Measurements from ENCODE around the gene APBB1.

The APBB1 gene

DNA sequence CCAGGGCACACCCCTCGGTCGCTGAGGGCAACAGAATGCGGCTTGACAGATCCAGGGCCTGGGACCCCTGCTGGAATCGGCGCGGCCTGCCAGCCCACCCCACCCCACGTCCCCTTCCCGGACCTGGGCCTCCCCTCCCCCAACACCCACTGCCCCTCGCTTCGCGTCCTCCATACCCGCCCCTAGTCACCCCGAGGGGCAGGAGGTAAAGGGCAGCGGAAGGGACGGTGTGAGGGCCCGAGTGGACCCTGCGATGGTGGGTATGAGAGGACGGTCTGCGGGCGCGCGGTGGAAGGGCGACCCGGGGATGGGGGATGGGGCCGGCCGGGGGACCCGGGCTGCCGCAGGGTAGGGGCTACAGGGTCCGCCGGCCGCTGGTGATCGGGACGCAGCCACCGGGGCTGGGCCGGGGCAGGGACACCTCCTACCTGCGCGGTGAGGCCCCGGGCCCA lies 311 bp downstream of the APBB1 start:
- no peak for DNase-seq (ENCODE audit: extremely low spot score, insufficient read length, low read depth)
- FAIRE-seq: no peak

DNA sequence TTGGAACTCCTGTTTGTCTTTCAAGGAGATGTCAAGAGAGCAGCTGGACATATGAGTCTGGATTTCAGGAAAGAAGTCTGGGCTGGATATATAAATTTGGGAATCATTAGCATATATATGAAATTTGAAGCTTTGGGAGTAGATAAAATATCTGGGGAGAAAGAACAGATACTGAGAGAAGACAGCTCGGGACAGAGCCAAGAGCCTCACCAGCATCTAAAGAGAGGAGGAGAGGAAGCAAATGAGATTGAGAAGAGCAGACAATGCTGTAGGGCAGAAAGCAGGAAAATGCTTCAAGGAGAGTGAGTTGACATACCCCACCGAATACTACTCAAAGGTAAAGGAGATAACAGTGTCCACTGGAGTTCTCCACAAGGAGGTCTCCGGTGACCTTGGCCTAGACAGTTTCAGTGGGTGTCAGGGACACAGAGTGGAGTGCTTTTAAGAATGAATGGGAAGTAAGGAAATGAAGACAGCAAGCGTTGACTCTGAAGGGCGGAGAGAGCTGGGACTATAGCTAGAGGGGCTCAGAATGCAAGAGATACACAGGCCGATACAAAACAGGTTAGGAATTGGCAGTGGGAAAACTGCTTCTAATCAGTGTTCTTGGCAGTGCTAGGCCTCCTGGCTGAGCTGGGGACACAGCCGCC lies 862 bp downstream of the APBB1 start:
- FAIRE-seq (no peak), DNase-seq (ENCODE audit: extremely low spot score, insufficient read length, low read depth) (no peak)

DNA sequence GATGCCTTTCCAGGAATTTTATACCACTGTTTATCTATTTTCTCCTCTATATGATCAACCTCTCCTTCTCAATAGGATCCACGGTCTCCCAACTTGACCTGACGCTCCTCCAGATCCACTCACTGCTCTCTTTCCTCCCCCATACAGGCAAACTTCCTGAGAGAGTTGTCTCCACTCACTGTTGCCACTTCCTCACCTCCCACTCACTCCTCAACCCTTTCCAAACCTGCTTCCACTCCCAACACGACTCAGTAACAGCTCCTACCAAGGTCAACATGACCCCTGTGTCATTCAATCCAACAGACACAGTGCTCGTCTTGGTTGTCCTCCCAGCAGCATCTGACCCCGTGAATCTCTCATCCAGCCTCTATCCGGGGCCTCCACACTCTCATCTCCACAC lies 3.1 kb downstream of the APBB1 start:
- DNase-seq (ENCODE audit: extremely low spot score, insufficient read length, low read depth) (no peak), FAIRE-seq (no peak)

DNA sequence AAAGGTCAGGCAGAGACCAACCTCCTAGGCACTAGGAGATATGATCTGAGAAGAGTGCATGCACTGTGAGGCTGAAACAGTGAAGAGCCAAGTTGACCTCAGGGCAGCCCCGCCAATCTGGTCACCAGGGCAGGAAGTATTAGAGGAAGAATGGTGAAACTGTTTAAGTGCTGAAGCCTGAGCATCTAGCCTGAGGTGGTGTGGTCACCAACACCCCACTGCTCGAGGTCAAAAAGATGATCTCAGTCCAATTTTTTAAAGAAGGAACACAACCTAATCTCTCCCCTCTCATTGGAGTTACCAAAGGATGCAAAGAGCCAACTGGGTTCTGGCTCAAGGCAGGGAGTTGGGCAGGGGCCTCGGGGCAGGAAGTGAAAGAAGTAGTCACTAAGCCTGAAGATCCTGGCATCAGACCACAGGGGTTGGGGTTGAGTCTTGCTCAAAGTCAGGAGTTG lies 4.0 kb downstream of the APBB1 start:
- FAIRE-seq (no peak), DNase-seq (ENCODE audit: extremely low spot score, insufficient read length, low read depth) (no peak)

DNA sequence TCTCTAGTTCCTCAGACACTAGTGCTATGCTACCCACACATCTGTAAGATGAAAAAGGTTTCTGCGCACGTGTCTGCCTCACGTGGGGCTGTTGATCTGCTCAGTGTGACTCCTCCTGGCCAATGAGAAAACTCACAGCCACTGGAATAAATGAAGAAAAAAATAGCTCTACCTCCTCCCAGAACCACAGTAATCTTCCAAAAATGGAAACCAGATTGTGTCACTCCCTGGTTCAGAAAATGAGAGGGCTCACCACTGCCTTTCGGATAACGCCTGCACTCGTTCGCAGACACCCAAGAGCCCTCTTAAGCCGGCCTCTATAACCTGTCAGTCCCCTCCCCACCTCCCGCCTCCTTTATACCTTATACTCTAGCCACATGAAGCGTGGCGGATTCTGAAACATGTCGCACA lies 5.1 kb downstream of the APBB1 start:
- DNase-seq (ENCODE audit: extremely low spot score, insufficient read length, low read depth) (no peak), FAIRE-seq (no peak)

DNA sequence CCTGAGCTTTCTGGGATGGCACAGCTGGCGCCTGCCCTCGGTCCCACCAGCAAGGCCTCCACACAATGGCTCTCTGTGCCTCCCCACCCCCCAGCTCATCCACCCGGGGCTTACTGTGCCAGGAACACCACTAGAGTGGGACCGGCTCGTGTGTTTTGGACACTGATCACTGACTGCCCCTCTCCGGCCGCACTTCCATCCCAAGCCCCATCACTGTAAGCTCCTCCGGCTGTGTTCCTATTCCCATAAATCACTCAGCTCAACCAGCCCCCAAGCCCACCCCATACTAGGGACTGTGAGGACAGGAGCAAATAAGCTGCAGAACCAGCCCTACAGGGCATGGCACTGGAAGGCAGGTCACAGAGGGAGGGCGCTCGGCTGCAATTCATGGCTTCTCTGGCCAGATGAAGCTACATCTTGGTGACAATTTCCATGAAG lies 7.3 kb downstream of the APBB1 start:
- FAIRE-seq (no peak), DNase-seq (ENCODE audit: extremely low spot score, insufficient read length, low read depth) (no peak)

DNA sequence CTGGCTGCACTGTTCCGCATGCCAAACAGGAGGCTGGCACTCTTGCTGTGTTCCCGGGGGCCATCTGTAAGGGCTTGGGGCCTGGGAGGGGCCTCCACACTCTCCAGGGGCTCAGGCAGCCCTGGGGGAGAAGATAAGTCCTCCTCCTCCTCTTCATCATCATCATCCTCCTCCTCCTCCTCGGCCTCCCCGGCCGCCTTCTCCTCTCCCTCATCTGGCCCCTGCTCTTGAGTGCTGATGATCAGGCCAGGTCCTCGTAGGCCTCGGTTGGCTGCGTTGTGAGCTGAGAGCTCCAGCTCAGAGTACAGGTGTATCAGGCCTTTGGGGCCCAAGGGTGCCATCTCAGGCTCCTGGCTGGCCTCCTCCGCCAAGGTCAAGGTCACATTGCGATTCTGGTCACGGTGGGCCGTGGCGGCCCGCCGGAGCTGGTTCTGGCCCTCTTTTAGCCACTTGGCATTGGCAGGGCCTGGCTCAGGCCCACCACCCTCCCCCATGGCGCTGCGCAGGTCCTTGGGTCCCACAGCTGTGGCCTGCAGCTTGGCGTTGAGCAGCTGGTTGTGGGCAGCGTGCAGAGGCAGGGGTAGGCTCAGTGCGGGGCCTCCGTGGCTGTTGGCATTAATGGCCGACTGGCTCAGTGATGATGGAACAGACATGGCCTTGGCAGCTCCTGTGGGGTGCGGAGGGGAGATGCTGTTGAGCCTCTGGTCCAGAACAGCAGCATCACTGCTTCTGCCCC lies 8.0 kb downstream of the APBB1 start:
- FAIRE-seq: no peak
- DNase-seq (ENCODE audit: extremely low spot score, insufficient read length, low read depth): no peak

DNA sequence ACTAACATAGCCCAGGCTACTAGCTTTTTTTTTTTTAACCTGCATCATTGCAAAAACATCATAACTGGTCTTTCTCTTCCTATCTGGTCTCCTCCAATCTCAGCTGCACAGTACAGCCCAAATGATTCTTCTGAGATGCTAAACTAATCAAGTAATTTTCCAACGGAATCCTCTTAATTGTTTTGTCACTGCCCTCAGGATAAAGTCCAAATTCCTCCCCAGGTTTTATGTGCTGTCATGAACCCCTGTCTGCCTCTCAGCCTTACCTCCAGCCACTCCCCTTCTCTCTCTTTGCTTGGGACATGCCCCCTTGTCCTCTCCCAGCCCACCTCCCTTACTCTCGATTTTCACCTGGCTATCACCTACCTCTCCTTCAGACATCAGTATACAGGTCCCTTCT lies 12.5 kb downstream of the APBB1 start:
- FAIRE-seq (no peak), DNase-seq (ENCODE audit: extremely low spot score, insufficient read length, low read depth) (no peak)

DNA sequence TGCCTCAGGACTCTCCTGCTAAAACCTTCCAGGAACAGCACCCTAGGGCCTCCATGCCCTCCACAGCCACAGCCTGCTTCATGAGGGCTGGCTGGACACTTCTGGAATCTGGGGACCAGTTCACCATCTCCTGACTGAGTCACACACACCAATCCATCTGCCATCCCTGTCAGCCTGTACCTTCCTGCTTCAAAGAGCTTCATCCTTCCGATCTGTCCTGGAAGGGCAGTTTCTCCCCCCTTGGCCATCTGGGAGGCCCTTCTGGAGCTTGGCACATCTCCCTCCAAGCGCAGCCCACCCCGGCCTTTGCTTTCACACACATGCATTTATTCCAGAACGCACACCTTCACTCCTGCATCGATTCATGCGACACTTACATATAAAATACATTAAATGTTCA lies 13.0 kb downstream of the APBB1 start:
- FAIRE-seq: no peak
- DNase-seq (ENCODE audit: extremely low spot score, insufficient read length, low read depth): no peak

DNA sequence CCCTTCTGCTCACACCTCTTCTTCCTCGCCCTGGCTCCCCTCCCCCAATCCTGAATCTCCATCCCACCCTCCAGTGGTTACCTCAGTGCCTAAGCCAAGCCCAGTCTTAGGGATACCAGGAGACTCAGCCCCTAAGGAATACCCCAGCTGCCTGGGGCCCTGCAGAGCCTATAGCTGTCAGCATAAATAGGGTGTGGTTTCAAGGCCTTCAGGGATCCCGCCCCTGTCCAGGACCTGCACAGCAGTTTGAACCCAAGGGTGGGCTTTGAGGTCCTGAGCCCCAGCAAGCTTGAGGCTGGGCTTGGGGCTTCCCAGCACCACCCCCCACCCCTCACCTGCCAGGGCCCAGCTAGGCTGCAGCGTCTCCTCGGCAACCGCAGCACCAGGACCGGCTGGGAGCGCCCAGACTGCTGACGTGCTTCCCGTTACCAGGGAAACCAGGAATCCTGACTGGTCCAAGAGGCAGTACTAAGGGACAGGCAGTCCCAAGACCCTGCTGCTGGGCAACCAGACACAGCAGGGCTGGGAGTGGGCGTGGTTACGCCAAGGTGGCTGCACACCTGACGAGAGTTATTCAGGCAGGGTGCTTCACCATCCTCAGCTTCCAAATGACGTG lies 13.7 kb downstream of the APBB1 start:
- DNase-seq (ENCODE audit: extremely low spot score, insufficient read length, low read depth) (no peak), FAIRE-seq (no peak)

DNA sequence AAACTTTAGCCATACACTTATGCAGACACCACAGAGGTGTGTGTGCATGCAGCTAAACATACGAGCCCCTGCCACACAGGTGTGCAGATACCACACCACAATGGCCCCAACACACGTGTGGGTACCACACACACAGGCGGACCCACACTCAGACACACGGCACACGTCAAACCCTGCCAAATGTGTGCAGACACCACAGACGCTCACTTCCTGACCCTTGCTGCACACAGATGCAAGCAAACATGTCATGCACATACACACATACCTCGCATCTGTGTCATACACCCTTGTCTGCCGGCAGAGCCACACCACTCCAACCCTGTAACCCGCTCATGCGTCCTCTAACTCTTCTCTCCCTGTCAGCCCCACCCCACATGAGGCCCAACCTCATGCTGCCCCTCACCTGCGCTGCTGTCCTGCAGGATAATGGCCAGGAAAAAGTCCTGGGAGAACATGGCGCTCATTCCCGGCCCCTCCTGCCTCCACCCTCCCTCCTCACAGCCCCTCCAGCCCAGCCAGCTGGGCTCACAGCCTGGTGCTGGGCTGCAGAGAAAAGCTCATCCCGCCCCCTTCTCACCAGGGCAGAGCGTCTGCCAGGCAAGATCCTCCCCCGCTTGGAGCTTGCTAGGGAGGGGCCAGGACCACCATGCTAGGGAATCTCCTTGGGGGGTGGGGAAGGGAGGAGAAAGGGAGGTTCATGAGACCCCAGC lies 14.4 kb downstream of the APBB1 start:
- DNase-seq (ENCODE audit: extremely low spot score, insufficient read length, low read depth): no peak
- FAIRE-seq: no peak

DNA sequence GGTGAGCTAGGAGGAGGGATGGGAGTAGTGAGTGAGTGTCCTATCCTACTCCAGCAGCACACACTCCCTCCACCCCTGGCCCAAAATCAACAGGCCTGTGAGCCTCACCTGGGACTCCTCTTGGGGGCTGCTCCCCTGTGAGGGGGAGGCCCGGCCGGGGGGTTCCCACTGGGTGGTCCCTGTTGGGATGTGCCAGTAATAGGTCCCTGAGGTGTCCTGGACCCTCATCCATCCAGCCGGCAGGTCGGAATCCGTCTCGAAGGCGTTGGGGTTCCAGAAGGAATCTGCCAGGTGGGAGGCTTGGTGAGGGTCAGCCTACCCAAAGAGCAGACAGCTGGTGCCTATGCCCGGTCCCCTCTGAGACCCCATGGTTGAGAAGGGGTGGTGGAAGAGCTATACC lies 15.4 kb downstream of the APBB1 start:
- no peak for FAIRE-seq
- no peak for DNase-seq (ENCODE audit: extremely low spot score, insufficient read length, low read depth)

DNA sequence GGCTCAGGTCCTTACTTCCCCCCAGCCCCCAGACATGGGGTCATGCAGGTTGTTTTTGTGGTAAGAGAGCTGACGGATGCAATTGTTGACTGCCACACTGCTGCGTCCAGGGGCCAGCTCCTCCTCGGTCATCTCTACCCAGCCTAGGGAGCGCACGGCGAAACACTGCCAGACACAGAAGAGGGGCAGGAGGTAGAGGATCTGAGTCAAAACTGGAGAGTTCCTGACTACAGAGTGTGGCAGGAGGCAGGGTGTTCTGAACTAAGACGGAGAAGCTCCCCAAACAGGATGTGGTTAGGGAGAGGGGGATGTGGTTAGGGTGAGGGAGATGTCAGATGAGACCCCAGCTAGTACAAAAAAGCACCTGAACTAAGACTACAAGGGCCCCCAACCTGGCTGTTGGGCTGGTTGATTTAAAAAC lies 16.3 kb downstream of the APBB1 start:
- FAIRE-seq (peak; percentile 96), DNase-seq (ENCODE audit: extremely low spot score, insufficient read length, low read depth) (peak; percentile 71)

DNA sequence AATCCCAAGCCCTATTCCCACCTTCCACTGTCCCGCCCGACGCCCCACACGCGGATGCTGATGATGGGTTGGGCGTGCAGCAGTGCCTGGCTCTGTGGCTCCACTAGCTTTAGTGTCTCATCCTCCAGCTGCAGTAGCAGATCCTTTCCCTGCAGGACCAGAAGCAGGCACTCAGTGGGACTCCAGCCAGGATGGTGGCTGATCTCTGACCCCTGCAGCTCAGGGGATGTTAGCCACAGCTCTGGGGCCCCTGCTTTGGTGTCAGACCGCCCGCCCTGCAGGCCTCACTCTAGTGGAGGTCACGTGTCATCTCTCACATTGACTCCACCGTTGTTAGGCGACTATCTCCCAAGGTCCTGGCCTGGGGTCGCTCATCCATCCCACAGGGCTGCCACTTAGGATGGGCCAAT lies 16.8 kb downstream of the APBB1 start:
- FAIRE-seq (no peak), DNase-seq (ENCODE audit: extremely low spot score, insufficient read length, low read depth) (no peak)

DNA sequence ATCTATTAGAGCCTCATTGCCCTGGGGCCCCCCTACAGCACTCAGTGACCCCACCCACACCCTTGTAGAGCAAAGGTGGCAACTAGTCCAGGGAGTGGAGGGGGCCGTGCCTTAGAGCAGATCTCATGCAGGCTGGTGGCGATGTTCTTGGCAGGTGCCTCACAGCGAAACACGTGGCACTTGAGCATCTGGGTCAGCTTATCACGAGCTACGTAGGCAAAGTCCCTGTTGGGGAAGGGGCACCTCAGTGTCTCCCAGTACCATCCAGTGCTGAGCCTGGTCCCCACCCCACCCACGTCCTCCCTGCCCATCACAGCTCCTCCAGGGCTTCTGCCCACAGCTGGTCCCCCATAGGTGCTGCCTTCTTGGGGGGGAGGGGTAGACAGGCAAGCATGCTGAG lies 17.4 kb downstream of the APBB1 start:
- FAIRE-seq: no peak
- DNase-seq (ENCODE audit: extremely low spot score, insufficient read length, low read depth): no peak

DNA sequence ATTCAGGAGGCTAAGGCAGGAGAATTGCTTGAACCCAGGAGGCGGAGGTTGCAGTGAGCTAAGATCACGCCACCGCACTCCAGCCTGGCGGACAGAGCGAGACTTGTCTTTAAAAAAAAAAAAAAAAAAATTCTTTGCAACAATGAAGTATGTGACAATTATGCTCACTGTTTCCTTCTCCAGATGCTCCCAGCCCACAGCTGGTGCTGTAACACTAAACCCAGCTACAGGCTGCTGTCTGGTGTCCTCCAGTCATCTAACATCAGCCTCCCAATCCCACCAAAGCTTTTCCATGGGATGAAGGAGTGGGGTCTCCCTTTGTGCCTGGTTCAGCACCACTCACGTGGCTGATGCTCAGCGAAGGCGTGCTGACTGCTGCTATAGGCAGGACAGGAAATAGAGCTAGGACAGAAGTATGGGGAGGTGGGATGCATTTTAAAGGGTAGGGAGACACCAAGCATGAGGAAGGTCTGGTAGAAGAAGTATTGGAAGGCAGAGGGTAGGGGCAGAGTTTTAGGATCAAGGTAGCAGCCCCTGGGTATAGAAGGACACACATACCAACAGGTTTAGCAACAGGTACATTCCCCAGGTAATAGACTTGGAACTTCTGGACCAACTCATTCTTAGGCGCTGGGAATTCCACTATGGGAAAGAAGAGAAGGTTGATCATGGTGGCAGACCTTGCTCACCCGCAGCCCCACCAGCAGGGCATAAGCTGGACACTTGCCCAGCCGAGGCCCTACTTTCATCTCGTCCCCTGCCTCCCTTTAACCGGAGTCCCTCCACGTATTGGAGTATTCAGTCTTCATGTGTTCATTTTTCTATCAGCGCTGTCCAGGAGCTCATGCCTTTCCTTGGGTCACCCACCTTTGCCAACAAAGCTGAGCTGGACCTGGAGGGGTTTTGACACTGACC lies 18.2 kb downstream of the APBB1 start:
- FAIRE-seq: no peak

DNA sequence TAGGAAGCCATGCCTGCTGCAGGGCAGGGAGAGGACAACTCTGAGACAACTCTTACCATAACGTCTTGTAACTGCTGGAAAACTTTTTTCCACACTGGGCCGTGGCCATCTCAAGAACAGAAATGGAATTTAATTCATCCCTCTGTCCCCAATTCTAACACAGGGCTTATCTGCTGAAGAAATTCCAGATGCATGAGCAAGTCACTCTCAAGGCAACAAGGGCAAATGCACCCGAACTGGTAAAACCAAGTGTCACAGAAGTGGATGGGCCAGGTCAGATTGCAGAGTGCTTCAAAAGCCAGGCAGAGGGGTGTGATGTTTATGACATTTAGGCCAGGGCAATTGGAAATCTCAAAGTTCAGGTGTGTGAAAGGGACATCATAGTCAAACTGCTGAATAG lies 21.3 kb downstream of the APBB1 start:
- DNase-seq (ENCODE audit: extremely low spot score, insufficient read length, low read depth) (no peak), FAIRE-seq (no peak)

More for the DNA sequence above, 18.2 kb downstream of the APBB1 start:
- no peak for DNase-seq (ENCODE audit: extremely low spot score, insufficient read length, low read depth)

DNA sequence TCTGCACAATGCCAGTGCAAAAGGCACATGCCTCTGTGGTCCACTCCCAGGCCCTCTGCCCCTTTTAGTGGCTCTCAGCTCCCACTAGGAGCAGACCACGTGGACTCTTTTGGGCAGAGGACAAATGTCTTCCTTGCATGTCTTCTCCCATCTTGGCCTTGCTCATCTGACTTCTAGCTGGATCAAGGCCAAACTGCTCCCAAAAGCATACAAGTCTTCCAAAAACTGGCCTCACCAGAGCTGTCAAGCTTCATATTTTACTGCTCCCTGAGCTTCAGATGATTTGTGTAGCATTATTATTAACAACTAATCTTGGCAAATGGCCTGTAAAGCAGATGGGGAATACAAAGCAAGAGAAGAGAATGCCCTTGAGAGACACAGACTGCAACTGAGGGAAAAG lies 21.7 kb downstream of the APBB1 start:
- DNase-seq (ENCODE audit: extremely low spot score, insufficient read length, low read depth) (no peak), FAIRE-seq (no peak)

DNA sequence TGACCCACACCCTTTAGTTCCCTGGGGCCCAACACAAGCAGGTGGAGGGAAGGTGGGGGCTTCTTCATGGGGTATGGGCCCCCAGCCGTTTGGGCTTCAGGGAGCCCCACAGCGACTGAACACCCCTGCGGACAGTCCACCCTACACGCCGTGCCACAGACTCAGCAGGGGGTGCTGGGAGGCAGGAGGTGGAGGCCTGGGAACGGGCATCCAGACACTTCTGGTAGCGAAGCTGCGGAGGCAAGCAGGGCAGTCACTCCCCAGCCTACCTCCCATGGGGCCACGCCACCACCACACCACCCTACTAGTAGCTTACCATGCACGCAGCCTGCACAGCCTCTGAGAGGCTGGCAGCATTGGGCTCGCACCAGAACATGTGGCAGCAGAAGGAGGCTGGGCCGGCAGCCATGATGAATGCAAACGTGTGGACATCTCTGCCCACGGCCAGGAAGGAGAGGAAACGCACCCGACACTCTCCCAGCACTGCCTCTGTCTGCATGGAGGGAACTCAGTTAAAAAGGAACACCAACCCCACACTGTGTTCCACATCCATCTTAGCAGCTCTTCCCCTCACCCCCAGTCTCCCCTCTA lies 23.3 kb downstream of the APBB1 start:
- DNase-seq (ENCODE audit: extremely low spot score, insufficient read length, low read depth) (no peak), FAIRE-seq (no peak)
